Stimulated activated CD4-positive, alpha-beta T cell treated with anti-CD3 and anti-CD28 coated beads, Interleukin-1b, Interleukin-23, amount 100 ng/mL, for 48 hours (primary cell): ENCODE measurements around the gene CENPP.

Experiments used
- DNase-seq: peaks from one replicate; pipeline ENCODE4 v3.0.0-alpha.2; 2020

The CENPP gene

DNA sequence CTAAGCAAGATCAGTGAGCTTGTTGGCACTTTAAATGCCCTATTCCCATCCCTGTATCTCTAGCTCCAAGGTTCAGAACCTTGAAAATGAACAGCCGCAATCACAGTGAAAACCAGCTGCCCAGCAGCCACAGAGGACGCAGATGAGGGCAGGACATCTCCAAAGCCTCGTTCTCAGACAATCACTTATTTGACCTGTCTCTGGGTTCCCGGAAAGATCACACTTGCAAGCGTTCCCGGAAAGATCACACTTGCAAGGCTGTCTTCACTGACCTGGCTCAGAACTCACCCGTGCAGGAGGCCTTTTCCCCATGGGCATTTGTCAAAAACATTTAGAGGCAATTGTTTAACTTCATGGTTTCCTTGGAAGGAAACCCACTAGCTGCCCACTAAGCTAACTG is 318.5 kb downstream of the CENPP start:
- DNase-seq: no peak

DNA sequence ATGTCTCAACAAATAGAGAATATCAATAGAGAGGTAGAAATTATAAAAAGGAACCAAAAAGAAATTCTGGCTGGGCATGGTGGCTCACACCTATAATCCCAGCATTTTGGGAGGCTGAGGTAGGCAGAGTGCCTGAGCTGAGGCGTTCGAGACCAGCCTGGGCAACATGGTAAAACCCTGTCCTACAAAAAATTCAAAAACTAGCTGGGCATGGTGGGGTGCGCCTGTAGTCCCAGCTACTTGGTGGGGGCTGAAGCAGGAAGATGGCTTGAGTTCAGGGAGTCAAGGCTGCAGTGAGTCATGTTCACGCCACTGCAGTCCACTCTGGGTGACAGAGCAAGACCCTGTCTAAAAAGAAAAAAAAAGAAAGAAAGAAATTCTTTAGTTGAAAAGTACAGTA is 319.3 kb downstream of the CENPP start:
- no peak for DNase-seq

DNA sequence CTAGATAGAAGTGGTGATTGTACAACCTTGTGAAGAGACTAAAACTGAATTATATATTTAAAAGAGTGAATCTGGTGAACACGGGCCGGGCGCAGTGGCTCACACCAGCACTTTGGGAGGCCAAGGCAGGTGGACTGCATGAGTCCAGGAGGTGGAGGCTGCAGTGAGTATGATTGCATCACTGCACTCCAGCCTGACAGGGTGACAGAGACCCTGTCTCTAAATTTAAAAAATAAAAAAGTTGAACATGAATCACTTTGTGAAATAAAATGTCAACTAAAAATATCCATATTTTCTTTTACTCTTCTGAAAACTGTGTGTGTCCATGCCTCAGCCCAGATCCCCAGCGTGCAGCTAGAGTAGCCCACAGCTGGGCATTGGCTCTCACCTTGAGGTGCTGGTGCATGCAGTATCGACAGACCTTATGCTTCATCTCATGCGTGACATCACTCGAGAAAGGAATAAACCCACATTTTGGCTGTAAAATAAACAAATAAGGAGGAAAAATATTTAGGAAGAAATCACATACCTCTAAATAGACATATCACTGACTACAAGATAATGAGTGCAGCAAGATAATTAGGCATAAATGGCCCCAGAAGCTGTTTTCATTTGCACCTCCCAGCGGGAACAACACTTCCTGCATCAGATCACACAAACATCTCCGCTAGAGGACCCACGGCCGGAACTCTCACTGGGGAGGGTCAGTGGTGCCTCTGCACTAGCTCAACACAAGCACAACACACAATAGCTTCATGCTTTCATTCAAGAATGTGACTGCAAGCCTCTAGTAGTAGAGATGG is 322.1 kb downstream of the CENPP start:
- no peak for DNase-seq

DNA sequence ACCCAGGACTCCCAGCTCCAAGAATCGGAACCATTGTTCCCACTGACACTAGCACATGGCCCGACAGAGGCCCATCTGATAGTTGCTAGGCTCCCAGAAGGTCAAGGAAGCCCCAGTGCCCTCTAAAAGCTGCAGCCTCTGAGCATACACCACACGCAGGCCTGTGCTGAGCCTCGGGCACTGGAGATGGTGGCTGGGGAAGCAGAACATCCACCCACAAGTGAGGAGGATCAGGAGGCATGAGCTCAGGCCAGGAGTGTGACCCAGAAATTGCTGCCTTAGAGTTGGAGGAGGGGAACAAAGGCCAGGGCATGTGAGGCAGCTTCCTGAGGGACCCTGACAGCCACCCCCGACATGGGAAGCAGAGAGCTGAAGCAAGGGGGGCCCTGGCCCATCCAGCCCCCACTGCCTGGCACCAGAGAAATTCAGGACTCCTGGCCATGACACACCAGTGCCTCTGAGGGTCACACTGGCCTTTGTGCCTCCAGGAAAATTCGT is 322.8 kb downstream of the CENPP start:
- DNase-seq: no peak

DNA sequence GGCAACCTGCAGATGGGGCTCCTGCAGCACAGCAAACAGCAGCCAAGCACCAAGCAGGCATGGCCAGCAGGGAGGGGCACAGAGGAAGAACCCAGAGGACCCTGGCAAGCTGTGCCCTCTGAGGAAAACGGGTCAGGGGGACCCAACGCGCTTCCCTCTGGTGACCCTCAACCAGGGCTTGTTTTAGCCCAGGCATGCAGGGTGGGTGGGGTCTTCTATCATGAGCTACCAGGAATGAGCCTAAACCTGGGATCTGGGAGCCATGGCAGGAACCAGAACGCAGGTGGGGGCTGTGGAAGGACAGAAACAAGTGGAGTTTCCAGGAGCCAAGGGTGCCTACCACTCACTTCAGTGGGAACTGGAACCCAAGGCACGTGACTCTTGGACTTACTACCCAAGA is 323.3 kb downstream of the CENPP start:
- DNase-seq: no peak

DNA sequence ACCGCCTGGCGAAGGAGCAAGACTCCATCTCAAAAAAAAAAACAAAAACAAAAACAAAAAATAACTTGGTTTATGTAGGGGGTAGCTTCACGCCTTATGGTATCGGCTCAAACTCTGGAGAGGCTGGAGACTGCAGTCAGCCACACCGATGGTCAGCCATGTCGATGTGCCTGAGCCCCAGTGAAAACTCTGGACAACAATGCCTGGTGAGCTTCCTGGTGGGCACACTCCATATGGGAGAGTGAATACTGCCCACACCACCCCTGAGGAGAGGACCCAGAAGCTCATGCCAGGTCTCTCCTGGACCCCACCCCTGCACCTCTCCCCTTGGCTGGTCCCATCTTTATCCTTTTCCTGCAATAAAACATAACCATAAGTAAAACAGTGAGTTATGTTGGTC is 324.5 kb downstream of the CENPP start:
- DNase-seq: no peak

DNA sequence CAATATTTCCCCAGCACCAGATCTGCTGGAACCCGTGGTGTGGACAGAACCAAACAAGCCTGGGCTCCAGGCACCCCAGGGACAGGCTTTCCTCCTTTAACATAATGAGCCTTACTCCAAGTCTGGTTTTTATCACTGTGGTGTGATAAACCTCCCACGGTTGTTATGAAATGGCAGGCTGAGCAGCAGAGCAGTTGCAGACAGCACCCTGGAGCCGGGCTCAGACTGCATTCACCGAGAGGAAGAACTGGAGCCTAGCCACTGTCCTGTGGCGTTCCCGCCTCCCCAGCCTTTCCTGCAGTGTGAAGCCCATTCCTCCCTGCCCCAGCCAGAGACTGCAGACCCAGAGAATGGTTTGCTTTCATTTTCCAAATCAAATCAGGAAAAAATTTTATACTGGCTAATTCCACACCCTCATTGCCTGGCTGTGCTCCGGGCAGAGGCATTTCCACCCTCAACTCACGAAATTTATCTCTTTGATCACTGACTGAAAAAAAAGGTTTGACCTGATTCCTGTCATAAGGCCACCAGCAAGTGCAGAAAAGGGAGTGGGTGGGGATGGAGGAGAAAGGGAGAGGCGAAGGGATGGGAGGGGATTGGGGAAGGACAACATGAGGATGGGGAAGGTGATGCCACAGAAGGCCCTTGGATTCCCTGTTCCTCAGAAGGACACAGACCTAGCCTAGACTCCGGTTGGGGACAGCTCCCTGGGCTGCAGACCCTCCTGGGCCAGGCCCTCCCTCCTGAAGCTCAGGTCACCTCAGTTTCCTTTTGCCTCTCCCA is 325.3 kb downstream of the CENPP start:
- no peak for DNase-seq

DNA sequence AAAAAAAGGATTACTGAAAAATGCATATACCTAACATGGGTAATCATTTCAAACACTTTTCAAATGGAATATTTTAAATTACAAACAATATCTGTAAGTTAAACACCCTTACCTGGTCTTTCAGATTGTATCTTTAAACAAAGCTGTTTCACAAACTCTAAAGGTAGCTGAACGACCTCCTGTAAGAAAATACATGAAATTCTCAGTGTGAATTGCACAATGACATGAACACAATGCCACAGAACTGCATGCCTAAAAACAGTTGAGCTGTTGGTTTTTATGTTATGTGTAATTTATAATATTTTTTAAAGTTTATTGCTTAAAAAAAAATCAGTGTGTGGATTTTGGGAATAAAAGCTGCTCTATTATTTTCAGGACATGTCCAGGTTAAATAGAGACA is 326.7 kb downstream of the CENPP start:
- no peak for DNase-seq

DNA sequence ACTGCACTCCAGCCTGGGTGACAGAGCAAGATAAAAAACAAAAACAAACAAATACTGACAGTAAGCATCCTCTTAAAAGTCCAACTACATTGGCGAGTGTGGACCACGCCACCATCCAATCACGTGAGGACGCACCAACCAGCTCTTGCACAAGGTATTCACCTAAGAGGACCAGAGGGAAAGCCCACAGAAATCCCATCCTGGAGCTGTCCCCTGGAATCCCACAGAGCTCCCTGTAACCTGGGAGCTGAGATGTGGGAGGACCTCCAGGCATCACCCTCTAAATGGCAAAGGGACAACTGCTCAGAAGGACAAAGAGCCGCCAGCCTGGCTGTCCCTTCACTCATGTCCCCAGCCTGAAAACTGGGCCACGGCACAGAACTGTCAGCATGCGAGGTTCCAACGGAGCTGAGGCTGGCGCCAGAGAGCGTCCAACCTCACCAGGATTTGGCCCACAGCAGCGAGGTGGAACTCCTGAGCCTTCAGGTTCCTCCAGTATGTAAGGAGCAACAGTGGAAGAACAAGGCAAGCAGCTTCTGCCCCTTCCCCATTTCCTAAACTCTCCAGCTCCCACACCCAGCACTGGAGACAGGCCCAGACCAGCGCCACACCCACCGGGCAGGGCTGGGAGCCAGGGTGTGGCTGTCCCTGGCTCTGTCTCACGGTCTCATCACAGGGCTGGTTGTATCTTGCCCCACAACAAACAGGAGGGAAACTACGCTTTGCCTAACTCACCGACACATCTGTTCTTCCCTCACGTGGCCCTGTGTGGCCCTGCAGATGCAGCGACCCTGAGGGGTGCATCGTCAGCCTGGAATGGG is 328.9 kb downstream of the CENPP start:
- no peak for DNase-seq

DNA sequence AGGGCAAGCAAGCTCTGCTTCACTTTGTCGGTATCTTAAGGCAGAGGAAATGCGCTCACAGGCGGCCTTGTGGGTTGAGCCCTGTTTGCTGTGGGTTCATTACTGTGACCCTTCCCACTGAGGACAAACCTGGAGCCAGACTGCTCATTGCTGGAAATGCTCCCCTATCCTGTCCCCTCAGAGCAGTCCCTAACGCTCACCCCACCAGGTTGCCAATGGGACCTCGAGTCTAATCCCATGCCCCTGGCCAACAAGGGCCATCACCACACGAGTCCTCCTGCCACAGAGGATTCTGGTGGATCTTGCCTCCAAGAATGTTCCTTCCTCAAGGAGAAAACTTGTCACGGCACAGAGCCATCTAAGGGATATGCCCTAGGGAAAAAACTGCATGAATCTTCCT is 329.6 kb downstream of the CENPP start:
- no peak for DNase-seq

DNA sequence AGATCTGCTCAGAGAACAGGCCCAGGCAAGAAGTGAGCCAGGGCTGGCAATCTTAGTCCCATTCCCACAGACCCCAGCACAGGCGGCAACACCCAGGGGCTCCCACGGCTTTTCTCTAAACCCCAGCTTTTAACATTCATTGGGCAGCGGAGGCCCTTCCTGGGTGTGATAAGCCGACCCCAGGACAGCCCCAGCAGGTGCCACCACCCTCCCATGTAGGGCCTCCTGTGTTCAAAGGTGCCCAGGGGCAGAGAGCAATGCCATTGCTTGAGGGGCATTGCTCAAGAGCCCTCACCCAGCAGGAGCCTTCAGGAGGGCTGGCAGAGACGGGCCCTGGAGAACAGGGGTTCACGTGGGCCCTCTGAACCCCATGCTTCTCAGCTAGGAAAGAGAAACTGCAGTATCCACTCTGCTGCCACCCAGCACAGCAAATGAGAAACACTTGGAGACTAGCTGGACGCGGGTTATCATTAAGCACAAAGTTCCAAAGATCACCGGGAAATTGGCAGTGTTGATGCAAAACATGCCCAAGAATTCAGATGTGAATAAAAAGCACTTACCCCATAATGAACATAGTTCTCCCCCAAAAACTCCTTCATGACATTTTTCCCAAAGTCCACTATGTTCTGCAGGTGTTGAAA is 330.3 kb downstream of the CENPP start:
- DNase-seq: no peak

DNA sequence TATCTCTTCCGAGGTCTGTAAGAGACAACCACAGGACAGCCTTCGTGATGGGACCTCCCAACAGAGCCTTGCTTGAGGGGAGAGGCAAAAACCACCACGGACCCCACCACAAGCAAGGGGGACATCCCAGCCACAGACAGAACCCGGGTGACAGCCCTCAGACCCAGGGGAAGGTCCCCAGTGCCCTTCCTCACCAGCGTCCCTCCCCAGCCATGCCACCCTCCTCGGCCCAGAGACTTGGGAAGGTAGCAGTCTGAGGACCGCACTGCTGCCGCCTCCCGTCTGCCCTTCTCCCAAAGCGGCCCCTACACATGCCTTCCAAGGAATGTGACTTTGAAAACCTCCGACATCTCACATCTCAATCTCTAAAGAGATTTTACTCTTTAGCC is 330.8 kb downstream of the CENPP start:
- no peak for DNase-seq

DNA sequence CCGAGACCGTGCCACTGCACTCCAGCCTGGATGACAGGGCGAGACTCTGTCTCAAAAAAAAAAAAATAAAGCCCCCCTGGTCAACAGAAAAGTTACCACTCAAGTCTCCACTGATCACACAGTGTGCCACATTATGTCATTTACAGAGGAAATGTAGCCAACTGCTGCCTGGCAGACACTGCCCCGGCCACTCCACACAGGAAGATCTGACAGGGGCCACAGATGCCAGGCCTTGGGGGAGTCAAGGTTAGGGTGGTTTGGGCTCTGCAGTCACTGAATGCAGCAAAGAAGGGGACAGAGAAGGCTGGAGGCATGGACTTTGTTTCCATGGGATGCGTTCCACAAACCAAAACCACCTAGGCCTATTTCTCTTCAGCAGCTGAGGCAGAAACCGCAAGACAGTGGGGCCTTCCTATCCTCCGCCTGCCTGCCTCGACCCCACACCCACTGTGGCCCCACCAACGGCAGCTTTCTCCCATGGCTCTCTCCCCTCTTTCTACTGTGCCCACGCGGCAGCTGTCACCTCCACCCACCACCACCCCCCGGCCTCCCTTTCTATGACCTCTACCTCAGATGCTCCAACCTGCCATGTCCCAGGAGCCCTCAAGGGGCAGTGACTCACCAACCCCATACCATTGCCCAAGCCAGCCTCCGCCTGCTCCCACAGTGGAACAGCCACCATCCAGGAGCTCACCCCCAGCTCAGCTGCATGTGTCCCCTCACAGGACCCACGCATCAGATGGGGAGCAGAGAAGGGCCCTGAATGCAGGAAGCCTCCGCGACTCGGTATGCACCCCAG is 331.7 kb downstream of the CENPP start:
- no peak for DNase-seq

DNA sequence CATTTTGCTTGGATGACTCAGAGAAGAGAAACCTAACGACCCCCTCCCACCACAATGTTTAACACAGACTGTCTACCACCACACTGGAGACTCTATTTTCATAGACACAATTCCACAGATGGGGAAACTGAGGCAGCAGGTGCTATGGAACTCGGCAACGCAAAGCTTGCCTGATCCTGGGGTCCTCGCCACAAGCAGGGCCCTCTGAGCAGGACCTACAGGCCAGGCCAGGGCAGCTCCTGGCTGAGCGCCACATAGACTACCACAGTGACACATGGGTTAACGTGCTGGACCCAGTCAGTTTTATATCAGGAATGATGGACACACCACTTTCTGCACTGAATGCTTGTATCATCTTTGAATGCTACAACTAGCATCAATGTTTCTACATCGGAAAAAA is 332.4 kb downstream of the CENPP start:
- DNase-seq: no peak

DNA sequence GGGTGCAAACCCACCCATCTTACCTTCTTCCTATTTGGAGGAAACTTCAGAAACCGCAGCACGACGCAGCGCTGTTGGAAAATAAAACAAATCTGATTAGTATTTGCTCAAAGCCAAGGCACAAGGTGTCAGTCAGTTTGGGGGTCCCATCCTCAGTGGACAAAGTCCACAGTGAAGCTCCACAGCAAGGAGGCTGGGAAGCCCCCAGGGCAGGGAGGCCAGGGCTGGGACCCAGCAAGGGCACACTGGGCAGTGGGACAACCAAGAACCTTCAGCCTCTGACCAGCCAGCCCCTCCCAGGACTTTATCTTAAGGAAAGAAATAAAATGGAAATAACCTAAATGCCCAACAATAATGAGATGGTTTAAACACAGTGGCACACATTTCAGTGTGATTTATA is 332.9 kb downstream of the CENPP start:
- DNase-seq: no peak

DNA sequence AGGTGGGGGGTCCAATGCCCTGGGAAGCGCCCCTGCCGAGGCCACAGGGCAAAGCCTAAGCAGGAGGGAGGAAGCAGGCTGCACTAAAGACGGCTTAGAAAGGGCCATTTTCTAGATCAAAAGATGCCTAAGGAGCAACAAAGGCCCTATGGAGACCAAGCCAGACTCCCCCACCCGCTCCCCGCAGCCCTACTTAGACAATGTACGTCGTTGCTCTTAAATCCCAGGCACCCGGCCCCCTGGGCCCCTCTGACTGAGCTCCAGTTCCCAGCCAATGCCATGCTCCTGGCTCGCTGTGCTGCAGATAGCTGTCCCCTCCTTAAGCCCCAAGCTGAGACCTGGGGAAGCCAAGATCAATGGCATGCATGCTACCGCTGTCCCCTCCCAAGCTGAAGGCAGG is 333.8 kb downstream of the CENPP start:
- DNase-seq: no peak

DNA sequence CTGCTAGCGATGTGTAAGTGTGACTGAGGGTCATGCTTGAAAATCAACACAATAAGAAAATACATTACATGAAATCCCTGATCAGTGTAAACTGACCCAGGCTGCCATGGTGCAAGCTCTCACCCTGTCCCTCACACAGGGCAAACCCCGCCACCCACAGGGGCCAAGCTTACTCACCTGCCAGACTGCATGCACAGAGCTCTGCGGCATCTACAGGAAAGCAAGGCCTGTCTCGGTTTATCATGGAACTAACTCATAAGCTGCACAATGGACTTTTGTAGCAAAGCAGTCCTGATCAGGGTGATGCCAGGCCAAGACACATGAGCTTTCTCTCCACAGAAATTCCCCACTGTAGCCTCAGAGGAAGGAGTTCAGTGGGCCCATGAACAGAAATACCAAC is 334.5 kb downstream of the CENPP start:
- no peak for DNase-seq

DNA sequence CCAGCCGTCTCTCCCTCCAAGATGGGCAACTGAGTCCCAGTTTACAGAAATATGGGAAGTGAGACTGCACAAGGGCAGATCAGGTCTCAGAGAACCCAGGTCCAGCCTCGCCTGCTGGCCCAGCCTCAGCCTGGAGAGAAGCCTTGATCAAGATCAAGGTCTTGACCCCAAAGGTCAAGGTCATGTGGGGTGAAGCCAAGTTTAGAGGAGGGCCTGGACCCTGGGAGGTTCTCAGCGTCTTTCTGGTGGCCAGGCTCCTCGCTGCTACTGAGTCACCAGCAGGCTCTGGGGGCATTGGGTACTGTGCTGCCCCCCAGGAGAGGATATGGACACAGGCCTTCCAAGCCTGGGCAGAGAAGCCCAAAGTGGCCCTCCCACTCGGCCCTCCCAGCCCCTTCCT is 335.4 kb downstream of the CENPP start:
- no peak for DNase-seq

DNA sequence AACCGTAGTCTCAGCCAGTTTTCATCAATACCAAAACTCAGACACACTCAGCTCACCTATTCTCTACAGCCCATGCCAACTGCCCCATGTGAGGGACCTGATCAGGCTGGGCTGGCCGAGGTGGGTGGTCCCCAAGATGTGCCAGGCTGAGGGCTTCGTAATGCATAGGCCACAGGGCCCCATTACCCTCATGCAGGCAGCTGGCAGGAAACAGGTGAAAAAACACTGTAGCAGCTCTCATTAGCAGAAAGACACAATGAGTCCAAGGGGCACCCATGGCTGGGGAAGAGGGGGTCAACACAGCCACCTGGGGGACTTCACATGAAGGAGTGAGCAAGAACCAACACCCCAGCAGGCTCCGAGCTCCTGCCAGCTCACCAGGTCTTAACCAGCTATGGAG is 336.0 kb downstream of the CENPP start:
- DNase-seq: no peak

DNA sequence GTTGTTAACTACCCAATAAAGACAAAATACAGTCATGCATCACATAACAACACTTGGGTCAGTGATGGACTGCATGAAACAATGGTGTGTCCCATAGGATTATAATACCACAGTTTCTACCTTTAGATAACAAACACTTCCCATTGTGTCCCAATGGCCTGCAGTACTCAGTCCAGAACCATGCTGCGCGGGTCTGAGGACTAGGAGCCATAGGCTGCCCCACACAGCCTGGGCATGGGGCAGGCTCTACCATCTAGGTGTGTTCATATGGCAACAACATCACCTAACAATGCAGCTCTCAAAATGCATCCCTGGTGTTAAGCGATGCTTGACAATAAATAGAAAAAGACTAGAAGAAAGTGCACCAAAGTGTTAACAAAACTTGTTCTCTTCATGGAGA is 337.4 kb downstream of the CENPP start:
- no peak for DNase-seq

DNA sequence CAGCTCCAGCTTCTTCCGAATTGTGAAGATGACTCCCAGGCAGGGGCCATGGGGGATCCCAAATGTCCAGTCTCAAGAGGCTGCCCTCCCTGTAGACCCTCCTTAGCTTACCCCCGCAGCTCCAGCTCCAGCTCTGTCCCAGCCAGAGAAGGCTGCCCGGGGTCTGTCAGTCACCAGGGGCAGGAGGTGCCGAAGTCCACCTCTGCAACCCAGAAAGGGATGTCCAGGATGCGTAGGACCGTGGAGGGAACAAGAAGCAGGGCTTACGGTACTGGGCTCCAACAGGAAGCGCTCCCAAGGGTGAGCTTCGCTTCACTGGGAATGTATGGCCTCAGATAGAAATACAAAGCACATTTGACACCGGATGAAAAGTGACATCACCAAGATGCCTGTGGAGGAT is 338.2 kb downstream of the CENPP start:
- DNase-seq: no peak
